HG02623 (cell line): Measurements from ENCODE around the gene ABHD12.
"Not testable (repeated sequence)": the region's sequence is repeated elsewhere in the genome, so short reads cannot be mapped to it uniquely, and the experiment has no call there.

Experiments
- ATAC-seq: cut with Tn5 transposase; IDR thresholded peaks from one replicate; pipeline ENCODE4 v1.9.1; 2021; ENCODE audit warnings: moderate library complexity; ENCODE audit not compliant: unreplicated experiment

The ABHD12 gene

DNA sequence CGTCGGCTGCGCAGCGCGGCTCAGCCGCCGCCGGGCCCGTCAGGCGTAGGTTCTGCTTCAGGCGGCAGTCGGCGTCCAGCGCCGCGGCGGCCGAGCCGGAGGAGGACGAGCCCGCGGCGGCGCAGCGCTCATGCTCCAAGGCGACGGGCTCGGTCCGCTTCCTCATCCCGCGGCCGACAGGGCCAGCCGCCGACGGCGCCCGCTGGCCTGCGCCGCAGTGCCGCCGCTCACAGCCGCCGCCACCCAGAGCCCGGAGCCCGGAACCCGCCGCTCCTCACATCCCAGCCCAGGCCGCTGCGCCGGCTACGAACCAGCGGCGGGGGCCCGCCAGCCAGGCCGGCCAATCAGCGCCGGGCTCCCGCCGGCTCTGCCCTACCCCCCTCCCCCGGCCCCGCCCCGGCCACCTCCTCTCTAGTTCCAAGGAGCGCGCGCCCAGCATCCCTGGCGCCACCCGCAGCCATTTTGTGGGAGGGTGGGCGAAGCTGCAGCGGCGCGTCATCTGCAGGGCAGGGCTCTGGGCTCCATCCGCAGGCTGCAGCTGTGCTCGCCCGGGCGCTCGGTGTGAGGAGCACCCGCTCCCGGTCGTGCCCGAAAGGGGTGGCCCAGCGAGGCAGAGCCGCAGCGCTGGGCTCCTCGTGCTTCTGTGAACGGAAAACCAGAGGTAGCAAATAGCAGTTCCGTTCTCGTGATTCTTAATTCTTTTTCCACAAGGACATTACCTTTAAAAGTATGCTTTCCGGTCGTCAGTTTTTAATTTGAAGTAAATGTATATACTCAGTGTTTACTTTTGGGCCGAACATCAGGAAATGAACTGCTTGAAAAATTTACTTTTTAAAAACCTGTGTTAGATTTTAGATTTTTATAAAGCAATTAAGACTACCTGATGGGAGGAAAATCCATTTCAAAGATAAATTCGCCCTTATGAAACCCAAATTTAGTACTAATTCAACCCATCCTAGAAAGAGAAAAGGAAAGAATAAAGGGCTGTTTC, at the start of gene ABHD12:
Gene ABHD12 (minus strand): TSS at position 298 of the 991 bp plus-strand sequence. CDS start 132 bp downstream, at position 166.
- ATAC-seq: peak; percentile 93

DNA sequence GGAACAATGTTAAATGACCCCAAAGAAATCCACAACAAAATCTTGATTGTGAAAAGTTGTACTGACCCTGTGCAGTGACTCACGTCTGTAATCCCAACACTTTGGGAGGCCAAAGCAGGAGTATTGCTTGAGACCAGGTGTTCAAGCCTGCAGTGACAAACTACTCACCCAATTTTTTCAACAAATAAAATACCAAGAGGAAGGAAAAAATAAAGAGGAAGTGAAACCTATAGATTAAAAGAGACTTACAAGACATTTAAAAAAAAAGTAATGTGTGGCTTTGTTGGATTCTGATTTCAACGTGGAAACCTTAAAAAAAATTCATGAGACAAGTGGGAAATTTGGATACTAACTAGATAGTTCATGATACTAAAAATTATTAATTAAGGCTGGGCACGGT, 48.7 kb upstream of the ABHD12 start:
- ATAC-seq: no peak

GRCh38 chr20:25437153-25437581, 46.5 kb upstream of the ABHD12 start:
- no peak for ATAC-seq

DNA sequence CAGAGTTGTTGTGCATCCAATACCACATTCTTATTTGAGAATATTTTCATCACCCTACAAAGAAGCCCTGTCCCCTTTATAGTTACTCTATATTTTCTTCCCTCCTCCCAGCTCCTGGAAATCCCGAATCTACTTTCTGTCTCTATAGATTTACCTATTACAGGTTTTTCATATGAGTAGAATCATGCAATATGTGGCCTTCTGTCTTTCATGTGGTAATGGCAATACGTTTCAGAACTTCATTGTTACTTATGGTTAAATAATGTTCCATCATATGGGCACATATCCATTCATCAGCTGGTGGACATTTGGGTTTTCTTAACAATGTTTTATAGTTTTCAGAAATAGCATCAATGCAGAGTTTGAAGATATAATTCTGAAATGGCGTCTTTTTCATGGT, 33.9 kb upstream of the ABHD12 start:
- no peak for ATAC-seq

DNA sequence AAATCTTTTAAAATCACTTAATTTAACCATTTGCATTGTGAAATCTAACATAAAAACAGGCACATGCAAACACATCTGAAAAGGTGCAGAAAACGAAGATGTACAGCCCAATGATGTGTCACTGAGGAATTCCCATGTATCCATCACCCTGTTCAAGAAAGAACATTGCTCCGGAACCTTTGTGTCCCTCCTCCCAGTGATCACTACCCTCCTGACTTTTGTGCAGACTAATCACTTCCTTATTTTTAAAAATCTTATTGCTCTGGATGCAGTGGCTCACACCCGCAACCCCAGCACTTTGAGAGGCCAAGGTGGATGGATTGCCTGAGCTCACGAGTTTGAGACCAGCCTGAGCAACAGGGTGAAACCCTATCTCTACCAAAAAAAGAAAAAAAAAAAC, 31.4 kb upstream of the ABHD12 start:
- no peak for ATAC-seq

GRCh38 chr20:25421102-25421501, 30.5 kb upstream of the ABHD12 start:
- no peak for ATAC-seq

DNA sequence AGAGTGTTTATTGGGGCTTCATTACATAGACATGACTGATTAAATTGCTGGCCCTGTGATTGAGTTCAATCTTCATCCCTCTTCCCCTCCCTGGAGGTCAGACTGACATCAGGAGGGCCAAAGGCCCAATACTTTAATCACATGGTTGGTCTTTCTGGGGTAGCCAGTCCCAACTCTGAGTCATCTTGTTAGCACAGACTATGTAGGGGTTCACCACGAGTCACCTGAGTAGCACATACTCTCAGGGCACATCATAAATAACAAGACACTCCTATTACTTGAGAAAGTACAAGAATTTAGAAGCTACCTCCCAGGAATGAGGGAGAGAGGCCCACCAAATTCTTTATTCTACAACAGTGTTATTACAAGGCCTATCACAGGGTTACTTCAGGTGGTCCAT, 28.1 kb upstream of the ABHD12 start:
- no peak for ATAC-seq

DNA sequence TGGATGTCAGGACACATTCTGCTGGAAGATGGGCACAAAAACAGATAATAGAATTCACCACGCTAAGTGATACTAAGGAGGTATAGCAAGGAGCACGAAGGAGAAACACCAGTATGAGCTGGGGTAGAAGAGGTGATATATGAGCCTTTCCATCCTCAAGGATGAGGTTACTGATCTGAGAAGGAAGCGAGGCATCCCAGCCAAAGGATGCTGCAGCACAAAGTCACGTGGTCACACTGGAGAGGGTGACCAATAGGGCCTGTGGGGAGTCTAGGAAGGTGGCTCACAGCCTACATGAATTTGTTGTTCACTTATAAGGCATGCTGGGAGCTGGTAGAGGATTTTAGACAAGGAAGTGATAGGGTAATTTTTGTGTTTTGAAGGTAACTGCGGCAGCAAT, 18.3 kb upstream of the ABHD12 start:
- no peak for ATAC-seq

DNA sequence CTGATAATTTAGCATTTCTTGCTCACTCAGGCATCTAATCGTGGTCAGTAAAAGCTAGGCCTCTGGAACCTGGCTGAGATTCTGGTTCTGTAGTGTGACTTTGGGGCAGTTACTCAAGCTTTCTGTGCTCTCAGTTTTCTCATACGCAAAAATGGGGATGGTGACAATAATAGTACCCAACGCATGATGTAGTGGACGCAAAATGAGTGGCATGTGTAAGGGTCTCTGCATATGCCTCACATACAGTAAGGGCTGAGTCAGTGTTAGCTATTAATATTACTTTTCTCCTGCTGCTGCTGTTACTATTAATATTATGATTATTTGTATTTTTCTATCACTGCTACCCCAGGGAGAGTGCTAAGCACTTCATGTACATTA, 17.5 kb upstream of the ABHD12 start:
- ATAC-seq: no peak

DNA sequence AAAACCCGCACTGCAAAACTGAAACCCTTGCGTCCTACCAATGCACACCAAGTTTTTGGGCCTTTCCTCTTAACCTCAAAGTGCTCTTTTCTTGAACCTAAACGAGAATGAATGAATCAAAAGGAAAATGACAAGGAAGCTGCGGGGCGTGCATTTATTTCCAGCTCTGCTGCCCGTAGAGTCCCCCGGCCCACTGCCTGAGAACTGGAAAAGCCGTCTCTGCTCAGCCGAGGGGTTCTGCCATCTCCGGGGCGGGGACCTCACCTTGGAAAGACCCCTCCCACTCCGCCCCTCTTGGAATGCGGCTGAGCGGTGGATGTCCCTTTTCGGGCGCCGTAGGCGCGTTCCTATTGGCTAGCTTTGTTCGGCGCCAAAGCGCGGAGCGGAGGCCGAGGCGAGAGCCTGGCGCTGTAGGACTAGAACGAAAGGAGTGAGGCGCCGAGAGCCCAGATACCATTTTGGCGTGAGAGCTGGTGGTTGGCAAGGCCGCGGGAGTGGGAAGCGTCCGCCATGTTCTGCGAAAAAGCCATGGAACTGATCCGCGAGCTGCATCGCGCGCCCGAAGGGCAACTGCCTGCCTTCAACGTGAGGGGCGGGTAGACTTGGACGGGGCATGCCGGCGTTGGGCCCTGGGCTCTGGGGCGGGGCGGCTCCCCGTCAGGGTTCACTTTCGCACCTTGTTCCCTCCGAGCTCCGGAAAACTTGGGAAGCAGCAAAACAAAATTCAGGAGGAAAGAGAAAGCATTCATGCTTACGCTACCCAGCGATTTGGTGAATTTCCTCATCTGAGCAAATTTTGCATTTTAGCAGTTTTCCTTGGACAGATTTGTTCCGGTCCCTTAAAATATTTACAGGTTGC, 16.9 kb upstream of the ABHD12 start, which contains the start of gene GINS1:
Gene GINS1 (plus strand): TSS at position 363 of the 859 bp plus-strand sequence. CDS start 148 bp downstream, at position 511.
- ATAC-seq: peak; percentile 89

DNA sequence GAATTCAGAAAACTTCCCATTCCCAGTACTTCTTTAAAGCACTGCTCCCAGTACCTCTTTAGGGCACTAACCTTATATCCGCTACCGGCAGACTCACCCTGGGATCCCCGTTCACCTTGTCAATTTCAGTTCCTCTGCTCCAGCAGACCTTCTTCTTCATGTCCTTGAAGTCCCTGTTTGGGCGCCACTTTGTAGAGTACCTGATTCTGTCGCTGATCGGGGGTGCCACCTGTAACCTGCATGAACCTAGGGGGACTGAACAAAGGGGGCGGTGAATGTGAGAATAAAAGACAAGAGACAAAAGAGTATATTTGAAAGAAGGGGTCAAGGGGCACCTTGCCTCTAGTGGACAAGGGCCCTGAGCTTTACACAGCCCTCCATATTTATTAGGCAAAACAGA, 11.9 kb upstream of the ABHD12 start:
- ATAC-seq: no peak

- ATAC-seq: not testable (repeated sequence)
These were observed 9.7 kb upstream of the ABHD12 start for GRCh38 chr20:25400291-25400732.

- ATAC-seq: peak; percentile 47
These were observed 8.4 kb upstream of the ABHD12 start for GRCh38 chr20:25399037-25399430.

DNA sequence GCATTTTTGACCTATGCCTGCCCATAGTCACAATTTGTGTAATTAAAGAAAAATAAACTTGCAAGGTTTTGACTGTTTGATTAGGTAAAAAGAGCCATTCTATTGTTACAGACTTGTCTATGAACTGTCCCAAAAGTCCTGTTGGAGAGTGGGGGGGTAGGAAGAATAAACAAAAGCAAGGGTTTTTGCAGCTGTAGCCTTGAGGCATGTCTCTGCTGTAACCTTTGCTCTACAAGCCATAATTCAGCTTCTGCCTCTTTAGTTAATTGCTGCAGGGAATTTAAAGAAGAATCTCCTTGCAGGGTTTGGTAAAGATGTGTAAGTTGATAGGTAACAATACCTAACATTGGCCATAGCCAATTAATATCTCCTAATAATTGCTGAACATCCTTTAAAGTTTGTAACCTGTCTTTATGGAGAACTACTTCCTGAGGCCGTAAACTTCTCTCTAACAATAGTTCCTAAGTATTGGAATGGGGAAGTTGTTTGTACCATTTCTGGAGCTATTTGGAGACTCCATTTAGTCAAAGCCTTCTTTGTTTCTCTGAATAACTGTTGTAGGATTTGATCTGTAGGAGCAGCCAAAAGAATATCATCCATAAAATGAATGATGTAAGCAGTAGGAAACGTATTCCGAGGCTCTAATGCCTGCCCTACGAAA, 7.9 kb upstream of the ABHD12 start:
- ATAC-seq: no peak

- no peak for ATAC-seq
These were observed 7.2 kb upstream of the ABHD12 start for GRCh38 chr20:25397821-25398220.

DNA sequence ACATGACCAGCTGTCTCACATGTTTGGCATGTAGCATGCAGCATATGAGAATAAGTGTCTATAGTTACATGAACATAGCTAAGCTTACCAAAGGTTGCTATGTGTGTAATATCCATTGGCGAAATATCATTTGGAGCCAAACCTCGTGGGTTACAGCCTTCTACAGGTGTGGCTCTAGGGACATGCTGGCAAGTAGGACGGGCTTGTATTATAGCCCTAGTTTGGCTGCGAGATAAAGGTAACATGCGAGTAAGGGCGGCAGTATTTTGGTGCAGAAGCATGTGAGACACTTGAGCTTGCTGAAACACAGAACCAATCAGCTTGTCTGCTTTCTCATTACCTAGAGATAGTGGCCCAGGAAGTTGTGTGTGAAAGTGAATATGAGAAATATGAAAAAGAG, 6.5 kb upstream of the ABHD12 start:
- no peak for ATAC-seq

- no peak for ATAC-seq
These were observed 4.4 kb upstream of the ABHD12 start for GRCh38 chr20:25394996-25395395.

DNA sequence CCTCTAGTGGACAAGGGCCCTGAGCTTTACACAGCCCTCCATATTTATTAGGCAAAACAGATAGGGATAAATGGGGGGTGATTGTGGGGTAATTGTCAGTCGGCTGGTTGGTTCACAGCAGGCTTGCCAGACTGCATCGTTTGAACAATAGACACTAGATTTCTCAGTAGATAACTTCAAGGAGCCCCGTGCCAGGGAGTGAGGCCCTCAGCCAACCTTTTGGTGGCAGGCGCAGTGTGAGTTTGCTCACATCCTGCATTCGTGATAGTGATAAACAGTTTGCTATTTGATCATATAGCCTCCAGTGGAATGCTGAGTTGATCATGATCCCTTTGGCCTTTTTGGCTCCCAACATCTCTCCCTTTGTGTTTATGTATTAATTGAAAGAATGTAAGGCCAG, 3.6 kb upstream of the ABHD12 start:
- ATAC-seq: no peak

DNA sequence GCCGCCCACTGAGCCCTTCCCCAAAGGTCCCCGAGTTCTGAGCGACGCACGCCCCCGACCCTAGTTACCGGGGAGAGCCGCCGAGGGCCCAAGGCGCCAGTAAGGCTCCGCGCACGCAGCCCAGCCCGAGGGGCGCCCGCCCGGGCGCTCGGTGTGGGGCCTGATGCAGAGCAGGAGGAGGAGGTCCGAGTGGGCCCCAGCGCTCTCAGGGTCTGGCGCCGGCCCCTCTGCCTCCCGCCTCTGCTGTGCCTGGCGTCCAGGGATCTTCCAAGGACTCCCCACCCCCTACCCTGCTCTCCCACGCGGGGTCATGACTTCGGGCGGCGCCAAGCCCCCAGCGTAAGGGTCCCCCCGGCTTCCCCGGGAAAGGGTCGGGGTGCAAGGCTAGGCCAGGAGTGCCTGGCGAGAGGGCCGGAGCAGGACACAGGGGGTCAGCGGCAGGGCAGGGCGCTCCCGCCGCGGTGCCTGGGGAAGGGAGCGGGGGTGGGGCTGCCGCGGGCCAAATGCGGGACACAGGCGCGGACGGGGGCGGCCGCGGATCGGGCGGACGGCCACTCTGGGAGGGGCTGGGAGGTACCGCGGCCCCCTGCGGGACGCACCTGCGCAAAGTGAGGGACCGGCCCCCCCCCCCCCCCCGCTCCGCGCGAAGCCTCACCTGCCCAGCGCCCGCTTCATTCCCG, 637 bp downstream of the ABHD12 start:
- ATAC-seq: peak; percentile 24

GRCh38 chr20:25389401-25389857, 1.2 kb downstream of the ABHD12 start:
- no peak for ATAC-seq
